NK-92 treated with Interleukin-12 subunit alpha and Interleukin-12 subunit beta, amount 100 ng/mL, for 24 hours (cell line): ENCODE data around the gene HSD11B1L.
"Not testable (repeated sequence)": the region's sequence is repeated elsewhere in the genome, so short reads cannot be mapped to it uniquely, and the experiment has no call there.

Source experiments
- DNase-seq: peaks from one replicate; lab custom pipeline; 2025; lab: John Stamatoyannopoulos, UW

The HSD11B1L gene

DNA sequence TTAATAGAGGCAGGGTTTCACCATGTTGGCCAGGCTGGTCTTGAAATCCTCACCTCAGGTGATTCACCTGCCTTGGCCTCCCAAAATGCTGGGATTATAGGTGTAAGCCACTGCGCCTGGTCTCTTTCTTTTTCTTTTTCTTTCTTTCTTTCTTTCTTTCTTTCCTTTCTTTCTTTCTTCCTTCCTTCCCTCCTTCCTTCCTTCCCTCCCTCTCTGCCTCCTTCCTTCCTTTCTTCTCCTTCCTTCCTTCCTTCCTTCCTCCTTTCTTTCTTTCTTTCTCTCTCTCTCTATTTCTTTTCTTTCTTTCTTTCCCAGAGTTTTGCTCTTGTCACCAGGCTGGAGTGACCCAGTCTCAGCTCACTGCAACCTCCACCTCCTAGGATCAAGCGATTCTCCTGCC lies 52.3 kb downstream of the HSD11B1L start:
- DNase-seq, result not testable (repeated sequence)
